ENCODE measurements around the gene GSG1L2. TPM values are rescaled to one million over a fixed set of nuclear protein-coding genes. Genes with fewer than 3 reads are reported as not detected.

The GSG1L2 gene
- total RNA-seq, 1 experiment from 2014 or later: not detected

GRCh38 chr17:9859781-9860180 is 37.9 kb upstream of the GSG1L2 start:
- Histone ChIP-seq H3K9ac (ENCODE audit: low read length) (no peak overlapping the region), H4K20me1 (ENCODE audit: low read length) (no peaks in the 10 kb centered on the region), H3K36me3 (ENCODE audit: low read depth, low read length) (no peaks in the 10 kb centered on the region), H3K27ac (ENCODE audit: low read length) (no peak overlapping the region), H3F3A (ENCODE audit: low read length, unreplicated experiment) (no peaks in the 10 kb centered on the region), H3K4me1 (ENCODE audit: insufficient read depth, low read length) (no peaks in the 10 kb centered on the region), H2AFZ (ENCODE audit: low read length) (no peak overlapping the region), H3K79me2 (ENCODE audit: low read length) (no peaks in the 10 kb centered on the region), H3K4me3 (ENCODE audit: low read length) (no peak overlapping the region), H3K4me2 (ENCODE audit: low read length) (no peak overlapping the region), H3K9me2 (replicated peaks; ENCODE audit: low read length) (no peaks in the 10 kb centered on the region), H3K9me3 (ENCODE audit: low read length) (no peaks in the 10 kb centered on the region), H3K27me3 (ENCODE audit: low read length) (no peaks in the 10 kb centered on the region)
- no peak for DNase-seq
- BruUV-seq (replicated peaks): no TSS peak
- TF ChIP-seq EZH2 (IDR thresholded peaks at IDR 0.05; ENCODE audit: low read length, unreplicated experiment) (no peak), EZH2phosphoT487 (IDR thresholded peaks at IDR 0.05; ENCODE audit: borderline replicate concordance, low read length) (no peak)
- TF ChIP-seq, protein P1, sequence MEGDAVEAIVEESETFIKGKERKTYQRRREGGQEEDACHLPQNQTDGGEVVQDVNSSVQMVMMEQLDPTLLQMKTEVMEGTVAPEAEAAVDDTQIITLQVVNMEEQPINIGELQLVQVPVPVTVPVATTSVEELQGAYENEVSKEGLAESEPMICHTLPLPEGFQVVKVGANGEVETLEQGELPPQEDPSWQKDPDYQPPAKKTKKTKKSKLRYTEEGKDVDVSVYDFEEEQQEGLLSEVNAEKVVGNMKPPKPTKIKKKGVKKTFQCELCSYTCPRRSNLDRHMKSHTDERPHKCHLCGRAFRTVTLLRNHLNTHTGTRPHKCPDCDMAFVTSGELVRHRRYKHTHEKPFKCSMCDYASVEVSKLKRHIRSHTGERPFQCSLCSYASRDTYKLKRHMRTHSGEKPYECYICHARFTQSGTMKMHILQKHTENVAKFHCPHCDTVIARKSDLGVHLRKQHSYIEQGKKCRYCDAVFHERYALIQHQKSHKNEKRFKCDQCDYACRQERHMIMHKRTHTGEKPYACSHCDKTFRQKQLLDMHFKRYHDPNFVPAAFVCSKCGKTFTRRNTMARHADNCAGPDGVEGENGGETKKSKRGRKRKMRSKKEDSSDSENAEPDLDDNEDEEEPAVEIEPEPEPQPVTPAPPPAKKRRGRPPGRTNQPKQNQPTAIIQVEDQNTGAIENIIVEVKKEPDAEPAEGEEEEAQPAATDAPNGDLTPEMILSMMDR (conservative IDR thresholded peaks at IDR 0.05; ENCODE audit: low read depth, low read length): no peak
- ChIA-PET CTCF (no interaction called here), POLR2A (ENCODE audit: unreplicated experiment) (no interaction called here)
- no peak for ATAC-seq
- intact Hi-C loops (cut with micrococcal nuclease): no loop called here

- H3K79me2 ChIP-seq (ENCODE audit: low read length): no peaks in the 10 kb centered on the region
- H3K4me3 ChIP-seq (ENCODE audit: low read length): no peak overlapping the region
- H3K9me3 ChIP-seq (ENCODE audit: low read length): no peaks in the 10 kb centered on the region
- ATAC-seq: no peak
- CTCF ChIA-PET: no interaction called here
- no TSS peak for BruUV-seq (replicated peaks)
- H2AFZ ChIP-seq (ENCODE audit: low read length): no peak overlapping the region
- H3K27ac ChIP-seq (ENCODE audit: low read length): no peak overlapping the region
- H4K20me1 ChIP-seq (ENCODE audit: low read length): no peaks in the 10 kb centered on the region
- no peaks in the 10 kb centered on the region for H3K9me2 ChIP-seq (replicated peaks; ENCODE audit: low read length)
- H3K4me1 ChIP-seq (ENCODE audit: insufficient read depth, low read length): no peaks in the 10 kb centered on the region
- no peak overlapping the region for H3K4me2 ChIP-seq (ENCODE audit: low read length)
- H3K36me3 ChIP-seq (ENCODE audit: low read depth, low read length): no peaks in the 10 kb centered on the region
- no peak for TF ChIP-seq EZH2phosphoT487 (IDR thresholded peaks at IDR 0.05; ENCODE audit: borderline replicate concordance, low read length)
- TF ChIP-seq, protein P1 (conservative IDR thresholded peaks at IDR 0.05; ENCODE audit: low read depth, low read length): no peak
- TF ChIP-seq EZH2 (IDR thresholded peaks at IDR 0.05; ENCODE audit: low read length, unreplicated experiment): no peak
- H3K9ac ChIP-seq (ENCODE audit: low read length): no peak overlapping the region
- H3F3A ChIP-seq (ENCODE audit: low read length, unreplicated experiment): no peaks in the 10 kb centered on the region
- POLR2A ChIA-PET (ENCODE audit: unreplicated experiment): no interaction called here
- intact Hi-C loops (cut with micrococcal nuclease): no loop called here
- no peaks in the 10 kb centered on the region for H3K27me3 ChIP-seq (ENCODE audit: low read length)
- DNase-seq: no peak
These were observed 33.2 kb upstream of the GSG1L2 start for GRCh38 chr17:9855036-9855435.

DNA sequence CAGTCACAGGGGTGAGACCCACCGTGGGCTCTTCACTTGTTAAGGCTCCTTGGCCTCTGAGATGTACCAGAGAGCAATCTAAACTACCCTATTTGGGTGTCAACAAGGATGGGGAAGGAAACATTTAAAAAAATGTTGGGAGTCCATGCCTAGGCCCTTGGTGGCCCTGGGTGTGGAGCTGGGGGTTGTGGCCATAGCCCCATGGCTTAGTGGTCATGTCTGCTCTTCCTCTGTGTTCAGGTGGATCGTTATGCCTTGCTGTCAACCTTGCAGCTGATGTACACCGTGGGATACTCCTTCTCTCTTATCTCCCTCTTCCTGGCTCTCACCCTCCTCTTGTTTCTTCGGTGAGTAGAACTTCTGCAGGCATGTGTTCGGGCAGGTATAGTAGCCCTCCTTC is 32.4 kb upstream of the GSG1L2 start:
- no peaks in the 10 kb centered on the region for H3F3A ChIP-seq (ENCODE audit: low read length, unreplicated experiment)
- H3K27ac ChIP-seq (ENCODE audit: low read length): no peak overlapping the region
- no TSS peak for BruUV-seq (replicated peaks)
- H3K9me3 ChIP-seq (ENCODE audit: low read length): no peaks in the 10 kb centered on the region
- DNase-seq (no peak), ATAC-seq (no peak)
- H3K4me1 ChIP-seq (ENCODE audit: insufficient read depth, low read length): no peaks in the 10 kb centered on the region
- no peak overlapping the region for H3K4me3 ChIP-seq (ENCODE audit: low read length)
- no peak overlapping the region for H2AFZ ChIP-seq (ENCODE audit: low read length)
- H3K4me2 ChIP-seq (ENCODE audit: low read length): no peak overlapping the region
- H3K9me2 ChIP-seq (replicated peaks; ENCODE audit: low read length): no peaks in the 10 kb centered on the region
- no peaks in the 10 kb centered on the region for H3K36me3 ChIP-seq (ENCODE audit: low read depth, low read length)
- H4K20me1 ChIP-seq (ENCODE audit: low read length): no peaks in the 10 kb centered on the region
- H3K9ac ChIP-seq (ENCODE audit: low read length): no peak overlapping the region
- intact Hi-C loops (cut with micrococcal nuclease): no loop called here
- POLR2A ChIA-PET (ENCODE audit: unreplicated experiment): no interaction called here
- CTCF ChIA-PET: no interaction called here
- no peaks in the 10 kb centered on the region for H3K79me2 ChIP-seq (ENCODE audit: low read length)
- TF ChIP-seq EZH2 (IDR thresholded peaks at IDR 0.05; ENCODE audit: low read length, unreplicated experiment): no peak
- TF ChIP-seq, protein P1 (conservative IDR thresholded peaks at IDR 0.05; ENCODE audit: low read depth, low read length): no peak
- no peak for TF ChIP-seq EZH2phosphoT487 (IDR thresholded peaks at IDR 0.05; ENCODE audit: borderline replicate concordance, low read length)
- H3K27me3 ChIP-seq (ENCODE audit: low read length): no peaks in the 10 kb centered on the region
